ENCODE measurements around the gene MTERF2.

DNA sequence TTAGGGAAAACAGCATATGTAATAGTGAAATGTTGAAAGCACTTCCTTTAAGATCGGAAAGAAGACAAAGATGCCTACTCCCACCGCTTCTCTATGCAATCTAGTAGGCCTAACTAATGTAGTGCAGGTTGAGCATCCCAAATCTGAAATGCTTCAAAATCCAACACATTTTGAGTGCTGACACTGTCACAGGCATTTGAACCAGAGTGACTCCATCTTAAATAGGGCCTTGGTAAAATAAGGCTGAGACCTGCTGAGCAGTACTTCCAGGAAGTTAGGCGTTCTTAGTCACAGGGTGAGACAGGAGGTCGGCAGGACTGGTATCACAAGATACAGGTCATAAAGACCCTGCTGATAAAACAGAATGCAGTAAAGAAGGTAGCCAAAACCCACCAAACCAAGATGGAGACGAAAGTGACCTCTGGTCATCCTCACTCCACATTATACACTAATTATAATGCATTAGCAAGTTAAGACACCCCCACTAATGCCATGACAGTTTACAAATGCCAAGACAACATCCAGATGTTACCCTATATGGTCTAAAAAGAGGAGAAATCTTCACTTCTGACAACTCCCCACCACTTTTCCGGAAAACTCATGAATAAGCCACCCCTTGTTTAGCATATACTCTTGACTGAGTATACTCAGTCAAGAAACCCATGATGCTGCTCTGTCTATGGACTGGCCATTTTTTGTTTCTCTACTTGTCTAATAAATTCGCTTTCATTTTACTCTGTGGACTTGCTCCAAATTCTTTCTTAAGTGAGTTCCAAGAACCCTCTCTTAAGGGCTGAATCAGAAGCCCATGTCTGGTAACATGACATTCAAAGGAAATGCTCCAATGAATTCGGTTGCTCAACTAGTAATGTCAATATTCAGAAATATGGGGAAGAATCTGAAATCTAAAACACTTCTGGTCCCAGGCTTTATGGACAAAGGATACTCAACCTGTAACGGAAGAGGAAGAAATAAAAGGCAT lies 47.1 kb upstream of the MTERF2 start:
- TF ChIP-seq ZBED1 (IDR thresholded peaks at IDR 0.05; ENCODE audit: borderline replicate concordance) (no peak), POLR2AphosphoS5 (IDR thresholded peaks at IDR 0.05; ENCODE audit: low read length) (no peak), ZNF384 (IDR thresholded peaks at IDR 0.05; ENCODE audit: borderline replicate concordance, low read depth, low read length) (no peak), POLR2A (IDR thresholded peaks at IDR 0.05; ENCODE audit: low read depth, low read length) (no peak), ESRRA (IDR thresholded peaks at IDR 0.05; ENCODE audit: low read length) (no peak), TCF12 (IDR thresholded peaks at IDR 0.05; ENCODE audit: low read depth, low read length) (no peak), ZNF24 (IDR thresholded peaks at IDR 0.05) (no peak), RAD21 (IDR thresholded peaks at IDR 0.05; ENCODE audit: insufficient read depth, low read depth, low read length) (no peak), ZZZ3 (IDR thresholded peaks at IDR 0.05; ENCODE audit: control insufficient read depth, insufficient read length, low read depth) (no peak)
- TF ChIP-seq, protein P1, sequence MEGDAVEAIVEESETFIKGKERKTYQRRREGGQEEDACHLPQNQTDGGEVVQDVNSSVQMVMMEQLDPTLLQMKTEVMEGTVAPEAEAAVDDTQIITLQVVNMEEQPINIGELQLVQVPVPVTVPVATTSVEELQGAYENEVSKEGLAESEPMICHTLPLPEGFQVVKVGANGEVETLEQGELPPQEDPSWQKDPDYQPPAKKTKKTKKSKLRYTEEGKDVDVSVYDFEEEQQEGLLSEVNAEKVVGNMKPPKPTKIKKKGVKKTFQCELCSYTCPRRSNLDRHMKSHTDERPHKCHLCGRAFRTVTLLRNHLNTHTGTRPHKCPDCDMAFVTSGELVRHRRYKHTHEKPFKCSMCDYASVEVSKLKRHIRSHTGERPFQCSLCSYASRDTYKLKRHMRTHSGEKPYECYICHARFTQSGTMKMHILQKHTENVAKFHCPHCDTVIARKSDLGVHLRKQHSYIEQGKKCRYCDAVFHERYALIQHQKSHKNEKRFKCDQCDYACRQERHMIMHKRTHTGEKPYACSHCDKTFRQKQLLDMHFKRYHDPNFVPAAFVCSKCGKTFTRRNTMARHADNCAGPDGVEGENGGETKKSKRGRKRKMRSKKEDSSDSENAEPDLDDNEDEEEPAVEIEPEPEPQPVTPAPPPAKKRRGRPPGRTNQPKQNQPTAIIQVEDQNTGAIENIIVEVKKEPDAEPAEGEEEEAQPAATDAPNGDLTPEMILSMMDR (IDR thresholded peaks at IDR 0.05 in 2 of 3, conservative IDR thresholded peaks at IDR 0.05 in 1 of 3; ENCODE audit: control insufficient read depth in 2 of 3, extremely low read depth in 1 of 3, insufficient read depth in 1 of 3, low read depth in 3 of 3, low read length in 3 of 3) = no peak
- TF ChIP-seq, protein P2, sequence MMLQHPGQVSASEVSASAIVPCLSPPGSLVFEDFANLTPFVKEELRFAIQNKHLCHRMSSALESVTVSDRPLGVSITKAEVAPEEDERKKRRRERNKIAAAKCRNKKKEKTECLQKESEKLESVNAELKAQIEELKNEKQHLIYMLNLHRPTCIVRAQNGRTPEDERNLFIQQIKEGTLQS (IDR thresholded peaks at IDR 0.05; ENCODE audit: borderline replicate concordance, extremely low read depth, low read depth, low read length) = no peak
- TF ChIP-seq, protein P3, sequence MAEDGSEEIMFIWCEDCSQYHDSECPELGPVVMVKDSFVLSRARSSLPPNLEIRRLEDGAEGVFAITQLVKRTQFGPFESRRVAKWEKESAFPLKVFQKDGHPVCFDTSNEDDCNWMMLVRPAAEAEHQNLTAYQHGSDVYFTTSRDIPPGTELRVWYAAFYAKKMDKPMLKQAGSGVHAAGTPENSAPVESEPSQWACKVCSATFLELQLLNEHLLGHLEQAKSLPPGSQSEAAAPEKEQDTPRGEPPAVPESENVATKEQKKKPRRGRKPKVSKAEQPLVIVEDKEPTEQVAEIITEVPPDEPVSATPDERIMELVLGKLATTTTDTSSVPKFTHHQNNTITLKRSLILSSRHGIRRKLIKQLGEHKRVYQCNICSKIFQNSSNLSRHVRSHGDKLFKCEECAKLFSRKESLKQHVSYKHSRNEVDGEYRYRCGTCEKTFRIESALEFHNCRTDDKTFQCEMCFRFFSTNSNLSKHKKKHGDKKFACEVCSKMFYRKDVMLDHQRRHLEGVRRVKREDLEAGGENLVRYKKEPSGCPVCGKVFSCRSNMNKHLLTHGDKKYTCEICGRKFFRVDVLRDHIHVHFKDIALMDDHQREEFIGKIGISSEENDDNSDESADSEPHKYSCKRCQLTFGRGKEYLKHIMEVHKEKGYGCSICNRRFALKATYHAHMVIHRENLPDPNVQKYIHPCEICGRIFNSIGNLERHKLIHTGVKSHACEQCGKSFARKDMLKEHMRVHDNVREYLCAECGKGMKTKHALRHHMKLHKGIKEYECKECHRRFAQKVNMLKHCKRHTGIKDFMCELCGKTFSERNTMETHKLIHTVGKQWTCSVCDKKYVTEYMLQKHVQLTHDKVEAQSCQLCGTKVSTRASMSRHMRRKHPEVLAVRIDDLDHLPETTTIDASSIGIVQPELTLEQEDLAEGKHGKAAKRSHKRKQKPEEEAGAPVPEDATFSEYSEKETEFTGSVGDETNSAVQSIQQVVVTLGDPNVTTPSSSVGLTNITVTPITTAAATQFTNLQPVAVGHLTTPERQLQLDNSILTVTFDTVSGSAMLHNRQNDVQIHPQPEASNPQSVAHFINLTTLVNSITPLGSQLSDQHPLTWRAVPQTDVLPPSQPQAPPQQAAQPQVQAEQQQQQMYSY (CRISPR knock-in tag; IDR thresholded peaks at IDR 0.05) = no peak
- TF ChIP-seq, protein P4, sequence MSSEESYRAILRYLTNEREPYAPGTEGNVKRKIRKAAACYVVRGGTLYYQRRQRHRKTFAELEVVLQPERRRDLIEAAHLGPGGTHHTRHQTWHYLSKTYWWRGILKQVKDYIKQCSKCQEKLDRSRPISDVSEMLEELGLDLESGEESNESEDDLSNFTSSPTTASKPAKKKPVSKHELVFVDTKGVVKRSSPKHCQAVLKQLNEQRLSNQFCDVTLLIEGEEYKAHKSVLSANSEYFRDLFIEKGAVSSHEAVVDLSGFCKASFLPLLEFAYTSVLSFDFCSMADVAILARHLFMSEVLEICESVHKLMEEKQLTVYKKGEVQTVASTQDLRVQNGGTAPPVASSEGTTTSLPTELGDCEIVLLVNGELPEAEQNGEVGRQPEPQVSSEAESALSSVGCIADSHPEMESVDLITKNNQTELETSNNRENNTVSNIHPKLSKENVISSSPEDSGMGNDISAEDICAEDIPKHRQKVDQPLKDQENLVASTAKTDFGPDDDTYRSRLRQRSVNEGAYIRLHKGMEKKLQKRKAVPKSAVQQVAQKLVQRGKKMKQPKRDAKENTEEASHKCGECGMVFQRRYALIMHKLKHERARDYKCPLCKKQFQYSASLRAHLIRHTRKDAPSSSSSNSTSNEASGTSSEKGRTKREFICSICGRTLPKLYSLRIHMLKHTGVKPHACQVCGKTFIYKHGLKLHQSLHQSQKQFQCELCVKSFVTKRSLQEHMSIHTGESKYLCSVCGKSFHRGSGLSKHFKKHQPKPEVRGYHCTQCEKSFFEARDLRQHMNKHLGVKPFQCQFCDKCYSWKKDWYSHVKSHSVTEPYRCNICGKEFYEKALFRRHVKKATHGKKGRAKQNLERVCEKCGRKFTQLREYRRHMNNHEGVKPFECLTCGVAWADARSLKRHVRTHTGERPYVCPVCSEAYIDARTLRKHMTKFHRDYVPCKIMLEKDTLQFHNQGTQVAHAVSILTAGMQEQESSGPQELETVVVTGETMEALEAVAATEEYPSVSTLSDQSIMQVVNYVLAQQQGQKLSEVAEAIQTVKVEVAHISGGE (CRISPR knock-in tag; IDR thresholded peaks at IDR 0.05) = no peak
- TF ChIP-seq, protein P5, sequence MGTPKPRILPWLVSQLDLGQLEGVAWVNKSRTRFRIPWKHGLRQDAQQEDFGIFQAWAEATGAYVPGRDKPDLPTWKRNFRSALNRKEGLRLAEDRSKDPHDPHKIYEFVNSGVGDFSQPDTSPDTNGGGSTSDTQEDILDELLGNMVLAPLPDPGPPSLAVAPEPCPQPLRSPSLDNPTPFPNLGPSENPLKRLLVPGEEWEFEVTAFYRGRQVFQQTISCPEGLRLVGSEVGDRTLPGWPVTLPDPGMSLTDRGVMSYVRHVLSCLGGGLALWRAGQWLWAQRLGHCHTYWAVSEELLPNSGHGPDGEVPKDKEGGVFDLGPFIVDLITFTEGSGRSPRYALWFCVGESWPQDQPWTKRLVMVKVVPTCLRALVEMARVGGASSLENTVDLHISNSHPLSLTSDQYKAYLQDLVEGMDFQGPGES (IDR thresholded peaks at IDR 0.05) = no peak

Measured in GM12878 (cell line).